Nephron (organoid): ENCODE results near the gene AIRE.

Source experiments
- H3K27ac Mint-ChIP-seq, 3 experiments: 2 replicates each; pipeline ENCODE4 v1.8.0; 2020; ENCODE audit warnings: mixed read lengths in 3 of 3, mild to moderate bottlenecking in 2 of 3, moderate library complexity in 1 of 3
- H3K27me3 Mint-ChIP-seq: 2 replicates; pipeline ENCODE4 v1.8.0; 2021; ENCODE audit warnings: low read depth, mild to moderate bottlenecking, moderate library complexity, mixed read lengths
- H3K36me3 Mint-ChIP-seq: 2 replicates; pipeline ENCODE4 v1.8.0; 2020; ENCODE audit warnings: low read depth, mixed read lengths
- H3K4me1 Mint-ChIP-seq: 2 replicates; pipeline ENCODE4 v1.8.0; 2020; ENCODE audit warnings: mixed read lengths
- H3K4me3 Mint-ChIP-seq, 3 experiments: 2 replicates each; pipeline ENCODE4 v1.8.0; 2020; ENCODE audit warnings: mild to moderate bottlenecking in 3 of 3, mixed read lengths in 3 of 3, moderate library complexity in 2 of 3
- H3K9me3 Mint-ChIP-seq: 2 replicates; pipeline ENCODE4 v1.8.0; 2020; ENCODE audit warnings: mixed read lengths
- CTCF ChIP-seq, 3 experiments: fragments of 200-600 bp; sonication (generic); IDR thresholded peaks; one replicate each; pipeline ENCODE4 v1.5.0; 2021; ENCODE audit warnings: antibody characterized with exemption in 3 of 3; ENCODE audit not compliant: unreplicated experiment in 3 of 3

AIRE gene

GRCh38 chr21:44267655-44268142, 18.0 kb upstream of the AIRE start:
- Mint-ChIP-seq H3K27me3 (peaks cover 3% of the 10 kb centered on the region), H3K4me3 (no peak overlapping the region), H3K9me3 (no peaks in the 10 kb centered on the region), H3K36me3 (no peaks in the 10 kb centered on the region), H3K27ac (no peak overlapping the region), H3K4me1 (no peaks in the 10 kb centered on the region)
- no peak for TF ChIP-seq CTCF (IDR thresholded peaks at IDR 0.05; ENCODE audit: unreplicated experiment in 3 of 3)

- Mint-ChIP-seq H3K4me1 (no peaks in the 10 kb centered on the region), H3K36me3 (no peaks in the 10 kb centered on the region), H3K9me3 (no peaks in the 10 kb centered on the region), H3K27ac (no peak overlapping the region), H3K4me3 (no peak overlapping the region), H3K27me3 (peaks cover 3% of the 10 kb centered on the region)
- TF ChIP-seq CTCF (IDR thresholded peaks at IDR 0.05; ENCODE audit: unreplicated experiment in 3 of 3), result no peak
Observed at GRCh38 chr21:44269090-44269489, 16.6 kb upstream of the AIRE start.

- no peaks in the 10 kb centered on the region for H3K4me1 Mint-ChIP-seq
- no peak overlapping the region for H3K4me3 Mint-ChIP-seq
- H3K36me3 Mint-ChIP-seq, result no peaks in the 10 kb centered on the region
- H3K27ac Mint-ChIP-seq, result no peak overlapping the region
- H3K27me3 Mint-ChIP-seq, result peaks cover 3% of the 10 kb centered on the region
- H3K9me3 Mint-ChIP-seq, result peaks cover 3% of the 10 kb centered on the region
- TF ChIP-seq CTCF (IDR thresholded peaks at IDR 0.05; ENCODE audit: unreplicated experiment in 3 of 3), result no peak
Observed at GRCh38 chr21:44271558-44272283, 14.0 kb upstream of the AIRE start.

- no peak overlapping the region for H3K4me3 Mint-ChIP-seq
- peaks cover 3% of the 10 kb centered on the region for H3K9me3 Mint-ChIP-seq
- no peak for TF ChIP-seq CTCF (IDR thresholded peaks at IDR 0.05; ENCODE audit: unreplicated experiment in 3 of 3)
- no peaks in the 10 kb centered on the region for H3K36me3 Mint-ChIP-seq
- H3K4me1 Mint-ChIP-seq, result no peaks in the 10 kb centered on the region
- H3K27ac Mint-ChIP-seq, result no peak overlapping the region
- H3K27me3 Mint-ChIP-seq, result peaks cover 3% of the 10 kb centered on the region
Observed at GRCh38 chr21:44272284-44272858, 13.3 kb upstream of the AIRE start.

GRCh38 chr21:44273046-44273445, 12.6 kb upstream of the AIRE start:
- Mint-ChIP-seq H3K9me3 (peaks cover 3% of the 10 kb centered on the region), H3K4me1 (no peaks in the 10 kb centered on the region), H3K36me3 (no peaks in the 10 kb centered on the region), H3K27me3 (peaks cover 3% of the 10 kb centered on the region), H3K4me3 (no peak overlapping the region), H3K27ac (no peak overlapping the region)
- TF ChIP-seq CTCF (IDR thresholded peaks at IDR 0.05; ENCODE audit: unreplicated experiment in 3 of 3), result no peak

- peaks cover 3% of the 10 kb centered on the region for H3K9me3 Mint-ChIP-seq
- no peak overlapping the region for H3K27ac Mint-ChIP-seq
- no peak for TF ChIP-seq CTCF (IDR thresholded peaks at IDR 0.05; ENCODE audit: unreplicated experiment in 3 of 3)
- H3K36me3 Mint-ChIP-seq, result no peaks in the 10 kb centered on the region
- no peak overlapping the region for H3K4me3 Mint-ChIP-seq
- H3K27me3 Mint-ChIP-seq, result peaks cover 4% of the 10 kb centered on the region
- peaks cover 10% of the 10 kb centered on the region for H3K4me1 Mint-ChIP-seq
Observed at GRCh38 chr21:44275041-44275440, 10.6 kb upstream of the AIRE start.
